ENCODE results near the gene UBR3.
"Not testable (repeated sequence)": the region's sequence is repeated elsewhere in the genome, so short reads cannot be mapped to it uniquely, and the experiment has no call there.

Gene UBR3

GRCh38 chr2:169839954-169840746 lies 12.9 kb downstream of the UBR3 start:
- H3K27me3 Mint-ChIP-seq (ENCODE audit: low read depth): no peaks in the 10 kb centered on the region
- H3K27ac Mint-ChIP-seq: no peak overlapping the region
- H3K4me1 Mint-ChIP-seq (ENCODE audit: low read depth): peaks cover 5% of the 10 kb centered on the region
- H3K36me3 Mint-ChIP-seq (ENCODE audit: low read depth): no peaks in the 10 kb centered on the region
- H3K4me3 Mint-ChIP-seq: no peak overlapping the region
- H3K9me3 Mint-ChIP-seq: no peaks in the 10 kb centered on the region

DNA sequence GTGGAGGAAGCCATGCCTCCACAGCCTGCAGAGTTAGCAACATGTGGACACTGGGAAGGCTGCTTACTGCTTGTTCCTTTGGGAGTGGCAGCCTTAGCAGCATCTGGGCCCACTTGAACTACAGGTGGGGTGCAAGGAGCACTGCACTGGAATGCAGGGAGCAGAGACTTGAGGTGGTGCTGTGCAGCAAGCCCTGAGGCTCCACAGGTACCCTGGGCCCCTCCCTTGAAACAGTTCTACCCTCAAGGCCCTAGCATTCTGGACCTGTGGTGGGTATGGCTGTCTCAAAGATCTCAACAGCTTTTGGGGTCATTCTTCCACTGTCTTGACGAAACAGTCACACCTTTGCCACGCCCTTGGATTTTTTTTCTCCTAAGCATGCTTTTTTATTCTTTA lies 13.5 kb downstream of the UBR3 start:
- no peaks in the 10 kb centered on the region for H3K36me3 Mint-ChIP-seq (ENCODE audit: low read depth)
- no peaks in the 10 kb centered on the region for H3K9me3 Mint-ChIP-seq
- no peak overlapping the region for H3K27ac Mint-ChIP-seq
- H3K4me1 Mint-ChIP-seq (ENCODE audit: low read depth): peaks cover 5% of the 10 kb centered on the region
- H3K27me3 Mint-ChIP-seq (ENCODE audit: low read depth): no peaks in the 10 kb centered on the region
- no peak overlapping the region for H3K4me3 Mint-ChIP-seq

GRCh38 chr2:169841625-169842024 lies 14.4 kb downstream of the UBR3 start:
- H3K27ac Mint-ChIP-seq; H3K4me3 Mint-ChIP-seq; H3K9me3 Mint-ChIP-seq; H3K4me1 Mint-ChIP-seq (ENCODE audit: low read depth); H3K27me3 Mint-ChIP-seq (ENCODE audit: low read depth); H3K36me3 Mint-ChIP-seq (ENCODE audit: low read depth): not testable (repeated sequence)

- Mint-ChIP-seq H3K9me3 (peaks cover 5% of the 10 kb centered on the region), H3K27ac (no peak overlapping the region), H3K4me3 (no peak overlapping the region), H3K27me3 (ENCODE audit: low read depth) (no peaks in the 10 kb centered on the region), H3K4me1 (ENCODE audit: low read depth) (peaks cover 8% of the 10 kb centered on the region), H3K36me3 (ENCODE audit: low read depth) (peaks cover 11% of the 10 kb centered on the region)
Observed at GRCh38 chr2:169845016-169845415, 17.8 kb downstream of the UBR3 start.

DNA sequence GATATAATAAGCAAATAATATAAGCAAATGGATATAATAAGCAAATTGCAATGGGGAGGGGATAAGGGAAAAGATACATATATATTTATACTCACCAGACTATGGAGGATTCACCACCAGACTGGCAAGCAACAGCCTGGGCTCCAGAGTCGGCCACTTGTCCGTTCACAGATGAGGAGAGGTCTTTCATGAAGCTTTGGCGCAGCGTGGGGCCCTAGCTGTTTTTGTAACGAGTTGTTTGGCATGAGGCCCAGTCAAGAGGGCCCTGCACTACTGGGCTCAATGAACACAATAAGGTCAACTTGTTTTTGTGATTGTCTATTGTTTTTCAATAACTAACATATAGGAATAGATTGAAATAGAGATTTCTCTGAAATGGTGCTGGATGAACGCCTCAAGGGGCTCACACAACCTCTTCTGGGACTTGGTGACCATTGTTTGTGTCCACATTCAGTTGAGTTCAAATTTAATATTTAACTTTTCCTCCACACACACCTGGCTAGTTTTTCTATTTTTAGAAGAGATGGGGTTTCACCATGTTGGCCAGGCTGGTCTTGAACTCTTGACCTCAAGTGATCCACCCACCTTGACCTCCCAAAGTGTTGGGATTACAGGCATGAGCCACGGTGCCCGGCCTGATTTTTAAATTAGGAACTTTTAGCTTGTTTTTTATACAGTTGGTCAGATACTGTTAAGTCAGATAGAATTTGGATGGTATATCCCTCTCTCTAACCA lies 21.9 kb downstream of the UBR3 start:
- peaks cover 10% of the 10 kb centered on the region for H3K4me1 Mint-ChIP-seq (ENCODE audit: low read depth)
- not testable (repeated sequence) for H3K4me3 Mint-ChIP-seq; H3K9me3 Mint-ChIP-seq; H3K27me3 Mint-ChIP-seq (ENCODE audit: low read depth); H3K27ac Mint-ChIP-seq
- H3K36me3 Mint-ChIP-seq (ENCODE audit: low read depth): peaks cover 11% of the 10 kb centered on the region

DNA sequence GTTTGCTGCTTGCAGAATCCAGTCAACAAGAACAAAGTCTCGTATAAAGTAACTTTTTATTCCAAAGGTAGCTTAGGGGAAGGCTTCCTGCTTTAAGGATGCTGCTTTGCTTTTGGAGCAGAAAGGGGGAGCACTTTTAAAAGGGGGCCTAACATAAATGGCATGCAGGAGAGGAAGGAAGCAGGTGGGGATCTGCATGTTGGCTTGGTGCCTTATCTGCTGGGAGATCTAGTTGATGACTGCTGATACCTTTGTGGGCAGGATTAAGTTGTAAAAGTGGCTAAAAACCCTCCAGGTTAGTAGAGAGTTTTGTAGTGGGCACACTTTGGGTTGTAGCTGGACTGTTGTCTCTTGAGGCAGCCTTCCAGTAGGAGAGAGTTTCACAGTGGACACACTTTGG lies 22.5 kb downstream of the UBR3 start:
- H3K27ac Mint-ChIP-seq: no peak overlapping the region

DNA sequence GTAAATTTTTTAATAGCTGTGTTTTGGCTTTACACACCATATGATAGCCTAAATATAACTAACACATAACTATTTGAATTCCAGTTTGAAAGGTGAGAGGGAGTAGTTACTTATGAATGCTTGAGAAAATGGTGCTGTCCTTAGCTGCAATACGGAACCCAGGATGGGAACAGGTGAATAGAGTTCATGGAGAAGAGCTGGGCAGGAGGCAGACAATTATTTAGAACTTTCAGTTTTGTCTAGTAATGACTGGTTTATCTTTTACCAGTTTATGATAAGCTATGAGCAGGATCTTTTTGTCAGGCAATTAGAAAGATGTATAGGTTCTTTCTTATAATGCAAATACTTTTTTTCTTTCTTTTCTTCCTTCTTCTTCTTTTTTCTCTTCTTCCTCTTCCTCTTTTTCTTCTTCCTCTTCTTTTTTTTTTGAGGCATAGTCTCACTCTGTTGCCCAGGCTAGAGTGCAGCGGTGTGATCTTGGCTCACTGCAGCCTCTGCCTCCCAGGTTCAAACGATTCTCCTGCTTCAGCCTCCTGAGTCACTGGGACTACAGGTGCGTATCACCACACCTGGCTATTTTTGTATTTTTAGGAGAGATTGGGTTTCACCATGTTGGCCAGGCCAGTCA lies 25.9 kb downstream of the UBR3 start:
- Mint-ChIP-seq H3K27me3 (ENCODE audit: low read depth) (no peaks in the 10 kb centered on the region), H3K9me3 (peaks cover 8% of the 10 kb centered on the region), H3K36me3 (ENCODE audit: low read depth) (peaks cover 5% of the 10 kb centered on the region), H3K4me1 (ENCODE audit: low read depth) (peaks cover 10% of the 10 kb centered on the region), H3K4me3 (no peak overlapping the region), H3K27ac (no peak overlapping the region)

More for the DNA sequence above, 22.5 kb downstream of the UBR3 start:
- Mint-ChIP-seq H3K4me3 (no peak overlapping the region), H3K9me3 (peaks cover 8% of the 10 kb centered on the region), H3K4me1 (ENCODE audit: low read depth) (peaks cover 10% of the 10 kb centered on the region), H3K27me3 (ENCODE audit: low read depth) (no peaks in the 10 kb centered on the region), H3K36me3 (ENCODE audit: low read depth) (peaks cover 11% of the 10 kb centered on the region)

- not testable (repeated sequence) for H3K27ac Mint-ChIP-seq; H3K36me3 Mint-ChIP-seq (ENCODE audit: low read depth); H3K27me3 Mint-ChIP-seq (ENCODE audit: low read depth); H3K4me1 Mint-ChIP-seq (ENCODE audit: low read depth); H3K9me3 Mint-ChIP-seq; H3K4me3 Mint-ChIP-seq
Observed at GRCh38 chr2:169855281-169856258, 28.3 kb downstream of the UBR3 start.

- no peak overlapping the region for H3K4me3 Mint-ChIP-seq
- H3K27ac Mint-ChIP-seq: no peak overlapping the region
- H3K36me3 Mint-ChIP-seq (ENCODE audit: low read depth): peaks cover 2% of the 10 kb centered on the region
- H3K4me1 Mint-ChIP-seq (ENCODE audit: low read depth): peaks cover 3% of the 10 kb centered on the region
- H3K9me3 Mint-ChIP-seq: peaks cover 2% of the 10 kb centered on the region
- H3K27me3 Mint-ChIP-seq (ENCODE audit: low read depth): no peaks in the 10 kb centered on the region
Observed at GRCh38 chr2:169859423-169859822, 32.2 kb downstream of the UBR3 start.

DNA sequence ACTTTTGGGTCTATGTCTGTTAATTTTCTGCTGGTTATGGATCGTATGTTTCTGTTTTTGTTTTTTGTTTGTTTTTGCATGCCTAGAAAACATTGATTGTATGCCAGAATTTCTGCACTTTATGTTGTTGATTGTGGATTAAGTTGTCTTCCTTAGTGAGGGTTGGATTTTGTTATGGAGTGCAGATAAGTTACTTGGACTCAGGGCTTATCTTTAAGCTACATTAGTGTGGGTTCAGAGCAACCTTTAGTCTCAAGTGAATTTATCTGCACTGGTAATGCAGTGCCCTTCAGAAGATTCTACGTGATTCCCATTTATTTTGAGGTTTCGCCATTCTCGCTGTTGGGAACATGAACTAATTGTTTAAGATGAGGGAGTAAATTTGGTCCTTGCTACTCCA lies 32.9 kb downstream of the UBR3 start:
- Mint-ChIP-seq H3K9me3 (no peaks in the 10 kb centered on the region), H3K27ac (no peak overlapping the region), H3K36me3 (ENCODE audit: low read depth) (peaks cover 2% of the 10 kb centered on the region)

GRCh38 chr2:169862816-169863215 lies 35.6 kb downstream of the UBR3 start:
- H3K27me3 Mint-ChIP-seq (ENCODE audit: low read depth): no peaks in the 10 kb centered on the region
- peaks cover 5% of the 10 kb centered on the region for H3K4me1 Mint-ChIP-seq (ENCODE audit: low read depth)
- H3K4me3 Mint-ChIP-seq: no peak overlapping the region
- H3K27ac Mint-ChIP-seq: no peak overlapping the region
- H3K36me3 Mint-ChIP-seq (ENCODE audit: low read depth): peaks cover 2% of the 10 kb centered on the region
- H3K9me3 Mint-ChIP-seq: no peaks in the 10 kb centered on the region

More for the DNA sequence above, 32.9 kb downstream of the UBR3 start:
- no peak overlapping the region for H3K4me3 Mint-ChIP-seq
- H3K4me1 Mint-ChIP-seq (ENCODE audit: low read depth): peaks cover 3% of the 10 kb centered on the region
- H3K27me3 Mint-ChIP-seq (ENCODE audit: low read depth): no peaks in the 10 kb centered on the region

DNA sequence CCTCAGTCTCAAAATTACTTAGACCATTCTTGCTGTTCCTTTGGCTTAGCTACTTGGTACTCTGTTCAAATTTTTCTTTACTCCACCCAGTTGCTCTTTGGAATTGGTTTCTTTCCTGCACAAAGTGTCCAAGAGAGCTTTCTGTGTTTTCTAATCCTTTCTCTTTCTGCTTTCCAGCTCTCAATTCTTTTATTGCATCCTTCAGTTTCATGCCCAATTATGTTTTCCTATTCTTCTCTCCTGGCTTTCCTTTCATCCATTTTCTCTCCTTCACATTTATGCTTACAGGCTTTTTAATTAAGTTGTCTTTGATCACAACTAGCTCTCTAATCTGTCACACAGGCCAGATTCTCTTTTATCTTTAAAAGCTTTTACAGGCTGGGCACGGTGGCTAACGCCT lies 38.2 kb downstream of the UBR3 start:
- H3K27ac Mint-ChIP-seq: no peak overlapping the region
- no peaks in the 10 kb centered on the region for H3K36me3 Mint-ChIP-seq (ENCODE audit: low read depth)
- H3K4me3 Mint-ChIP-seq: no peak overlapping the region
- H3K9me3 Mint-ChIP-seq: no peaks in the 10 kb centered on the region
- no peaks in the 10 kb centered on the region for H3K27me3 Mint-ChIP-seq (ENCODE audit: low read depth)
- peaks cover 8% of the 10 kb centered on the region for H3K4me1 Mint-ChIP-seq (ENCODE audit: low read depth)

GRCh38 chr2:169866230-169866629 lies 39.0 kb downstream of the UBR3 start:
- not testable (repeated sequence) for H3K36me3 Mint-ChIP-seq (ENCODE audit: low read depth); H3K27me3 Mint-ChIP-seq (ENCODE audit: low read depth); H3K9me3 Mint-ChIP-seq; H3K27ac Mint-ChIP-seq; H3K4me1 Mint-ChIP-seq (ENCODE audit: low read depth); H3K4me3 Mint-ChIP-seq

- H3K4me3 Mint-ChIP-seq: no peak overlapping the region
Observed at GRCh38 chr2:169867579-169867978, 40.3 kb downstream of the UBR3 start.

More at GRCh38 chr2:169867579-169867978, 40.3 kb downstream of the UBR3 start:
- Mint-ChIP-seq H3K27ac (no peak overlapping the region), H3K4me1 (ENCODE audit: low read depth) (peaks cover 8% of the 10 kb centered on the region), H3K27me3 (ENCODE audit: low read depth) (no peaks in the 10 kb centered on the region), H3K9me3 (no peaks in the 10 kb centered on the region), H3K36me3 (ENCODE audit: low read depth) (no peaks in the 10 kb centered on the region)
